IMR-90 (cell line): ENCODE measurements around the gene PRAF2. TPM values are rescaled to one million over a fixed set of nuclear protein-coding genes. Genes with fewer than 3 reads are reported as not detected.

ENCODE experiments used
- ATAC-seq: fragments of 200-7000 bp; cut with Tn5 transposase; 2 replicates; pipeline ENCODE4 v1.9.1; 2020; ENCODE audit warnings: low read depth, mild to moderate bottlenecking, moderate library complexity
- BruUV-seq: library from RNA; stranded (reverse); fragments of 400-500 nt; replicated peaks from 2 replicates; lab custom pipeline; 2021; lab: Mats Ljungman, UMichigan
- CTCF ChIA-PET: fragments of 300-600 bp; formaldehyde crosslinking; extraction: SDS; loops from one replicate; lab custom pipeline; 2021; ENCODE audit warnings: antibody characterized with exemption; lab: Yijun Ruan, JAX
- POLR2A ChIA-PET: fragments of 300-600 bp; sonication (Branson Sonifier 250); formaldehyde crosslinking; loops from one replicate; lab custom pipeline; 2022; ENCODE audit warnings: antibody characterized with exemption; ENCODE audit not compliant: unreplicated experiment; lab: Charles Lee
- DNase-seq: peaks from one replicate; pipeline ENCODE4 v3.0.0; 2013
- H2AFZ ChIP-seq: replicated peaks from 2 replicates; pipeline ENCODE3; 2013; ENCODE audit warnings: low read length, mild to moderate bottlenecking; ENCODE audit not compliant: poor library complexity
- H2AK5ac ChIP-seq: 2 replicates; pipeline ENCODE4 v1.6.1; 2013; ENCODE audit warnings: low read depth, low read length, inconsistent platforms
- H2AK9ac ChIP-seq: replicated peaks from 2 replicates; pipeline ENCODE3; 2013; ENCODE audit warnings: mild to moderate bottlenecking, low read depth, low read length, moderate library complexity; ENCODE audit not compliant: poor library complexity
- H2BK120ac ChIP-seq: 2 replicates; pipeline ENCODE4 v1.6.1; 2013; ENCODE audit warnings: low read depth, low read length, inconsistent platforms
- H2BK15ac ChIP-seq: 3 replicates; pipeline ENCODE4 v1.6.1; 2013; ENCODE audit warnings: low read depth, low read length, inconsistent platforms
- H2BK20ac ChIP-seq: 2 replicates; pipeline ENCODE4 v1.6.1; 2013; ENCODE audit warnings: low read depth, mild to moderate bottlenecking, inconsistent platforms, low read length, moderate library complexity
- H2BK5ac ChIP-seq: 2 replicates; pipeline ENCODE4 v1.6.1; 2013; ENCODE audit warnings: mild to moderate bottlenecking, low read depth, low read length, inconsistent platforms; ENCODE audit not compliant: poor library complexity, severe bottlenecking
- H3K14ac ChIP-seq: replicated peaks from 2 replicates; pipeline ENCODE4 v1.6.1; 2013; ENCODE audit warnings: low read depth, low read length, inconsistent platforms
- H3K18ac ChIP-seq: 2 replicates; pipeline ENCODE4 v1.6.1; 2013; ENCODE audit warnings: low read depth, low read length, control low read depth
- H3K23ac ChIP-seq: 2 replicates; pipeline ENCODE4 v1.6.1; 2013; ENCODE audit warnings: low read depth, low read length, inconsistent platforms
- H3K27ac ChIP-seq: 2 replicates; pipeline ENCODE4 v1.5.1; 2013; ENCODE audit warnings: mild to moderate bottlenecking, control low read depth, low read length; ENCODE audit not compliant: insufficient read depth
- H3K27me3 ChIP-seq: 2 replicates; pipeline ENCODE4 v1.6.1; 2013; ENCODE audit warnings: low read length; ENCODE audit not compliant: control insufficient read depth, insufficient read depth
- H3K36me3 ChIP-seq: 2 replicates; pipeline ENCODE4 v1.6.1; 2013; ENCODE audit warnings: low read length, mixed read lengths; ENCODE audit not compliant: control insufficient read depth, insufficient read depth
- H3K4ac ChIP-seq: 2 replicates; pipeline ENCODE4 v1.6.1; 2013; ENCODE audit warnings: low read depth, low read length, inconsistent platforms
- H3K4me1 ChIP-seq: 2 replicates; pipeline ENCODE4 v1.6.1; 2013; ENCODE audit warnings: low read length, mixed read lengths; ENCODE audit not compliant: control insufficient read depth, insufficient read depth
- H3K4me2 ChIP-seq: 2 replicates; pipeline ENCODE4 v1.6.1; 2013; ENCODE audit warnings: low read depth, mild to moderate bottlenecking, control low read depth, low read length, moderate library complexity
- H3K4me3 ChIP-seq: 2 replicates; pipeline ENCODE4 v1.5.1; 2013; ENCODE audit warnings: low read depth, mild to moderate bottlenecking, control low read depth, low read length, moderate library complexity; ENCODE audit not compliant: insufficient read depth
- H3K56ac ChIP-seq: 2 replicates; pipeline ENCODE4 v1.6.1; 2013; ENCODE audit warnings: low read length, inconsistent platforms; ENCODE audit not compliant: insufficient read depth; ENCODE audit errors: extremely low read depth
- H3K79me1 ChIP-seq, 2 experiments: 2 replicates each; pipeline ENCODE4 v1.6.1; 2013; ENCODE audit warnings: low read length in 2 of 2, inconsistent platforms in 1 of 2, low read depth in 1 of 2
- H3K9ac ChIP-seq: 2 replicates; pipeline ENCODE4 v1.6.1; 2013; ENCODE audit warnings: low read depth, low read length, control low read depth
- H3K9me1 ChIP-seq: 2 replicates; pipeline ENCODE4 v1.6.1; 2013; ENCODE audit warnings: low read length, inconsistent platforms; ENCODE audit not compliant: insufficient read depth
- H3K9me3 ChIP-seq: 2 replicates; pipeline ENCODE4 v1.6.1; 2013; ENCODE audit warnings: low read length; ENCODE audit not compliant: control insufficient read depth, insufficient read depth
- H4K20me1 ChIP-seq: 2 replicates; pipeline ENCODE4 v1.6.1; 2013; ENCODE audit warnings: low read length, inconsistent platforms; ENCODE audit not compliant: insufficient read depth
- H4K5ac ChIP-seq: 2 replicates; pipeline ENCODE4 v1.6.1; 2013; ENCODE audit warnings: mild to moderate bottlenecking, low read depth, low read length, control low read depth
- H4K8ac ChIP-seq, 2 experiments: 2 replicates each; pipeline ENCODE4 v1.6.1; 2013; ENCODE audit warnings: low read depth in 2 of 2, low read length in 2 of 2, control low read depth in 1 of 2, inconsistent platforms in 1 of 2
- H4K91ac ChIP-seq: 2 replicates; pipeline ENCODE4 v1.6.1; 2013; ENCODE audit warnings: low read depth, low read length, inconsistent platforms; ENCODE audit not compliant: insufficient read depth
- FOS ChIP-seq: fragments of 150-350 bp; IDR thresholded peaks from 2 replicates; pipeline ENCODE4 v1.6.1; 2016; ENCODE audit warnings: low read depth, low read length
- MXI1 ChIP-seq: IDR thresholded peaks from 2 replicates; pipeline ENCODE4 v1.6.1; 2012; ENCODE audit warnings: low read depth, mild to moderate bottlenecking, low read length, moderate library complexity, borderline replicate concordance
- POLR2A ChIP-seq: IDR thresholded peaks from 2 replicates; pipeline ENCODE4 v1.6.1; 2012; ENCODE audit warnings: mild to moderate bottlenecking, low read depth, low read length
- RAD21 ChIP-seq: IDR thresholded peaks from 2 replicates; pipeline ENCODE4 v1.6.1; 2012; ENCODE audit warnings: low read length, improper control_type of control experiment
- RCOR1 ChIP-seq: IDR thresholded peaks from 2 replicates; pipeline ENCODE4 v1.6.1; 2012; ENCODE audit warnings: mild to moderate bottlenecking, low read length, improper control_type of control experiment; ENCODE audit not compliant: insufficient replicate concordance
- RFX5 ChIP-seq: IDR thresholded peaks from 2 replicates; pipeline ENCODE4 v1.8.0; 2012; ENCODE audit warnings: low read depth, mild to moderate bottlenecking, low read length, moderate library complexity
- WGBS, 2 experiments: methylation state at CpG; one replicate each; pipeline versions ENCODE4 v1.1.5 to v1.1.7; 2013; ENCODE audit warnings: missing lambda C conversion rate in 2 of 2; ENCODE audit not compliant: insufficient read length in 1 of 2; ENCODE audit errors: extremely low coverage in 2 of 2; 5-methylcytosine and 5-hydroxymethylcytosine counted together
- dilution Hi-C: fragments of 300-500 bp; cut with HindIII; formaldehyde crosslinking; loops from one replicate; pipeline ENCODE4 v1.14.3; 2018; ENCODE audit warnings: low sequenced_read_pairs; ENCODE audit not compliant: unreplicated experiment
- in situ Hi-C: fragments of 300-500 bp; cut with MboI; formaldehyde crosslinking; loops from 3 replicates; pipeline ENCODE4 v1.14.3; 2019; ENCODE audit warnings: low sequenced_read_pairs, inconsistent platforms, mixed read lengths
- intact Hi-C: fragments of 100-400 bp; cut with micrococcal nuclease; formaldehyde crosslinking; loops from 2 replicates; pipeline ENCODE4 v1.10.0; 2022
- polyA plus RNA-seq, 3 experiments: library from polyadenylated mRNA; depleted of rRNA; stranded (reverse); fragments of >200 nt; gene quantifications; 2 replicates each; pipeline ENCODE4 v1.2.3, GENCODE V29; 2012; ENCODE audit warnings: low replicate concordance in 1 of 3
- total RNA-seq: library from RNA; depleted of rRNA; stranded (reverse); fragments of >200 nt; gene quantifications from 2 replicates; pipeline ENCODE4 v1.2.3, GENCODE V29; 2012

The PRAF2 gene
- total and polyA plus RNA-seq, 2 of the 4 experiments (the other 2 are of a cell fraction) = 3.8 to 65.5 TPM

DNA sequence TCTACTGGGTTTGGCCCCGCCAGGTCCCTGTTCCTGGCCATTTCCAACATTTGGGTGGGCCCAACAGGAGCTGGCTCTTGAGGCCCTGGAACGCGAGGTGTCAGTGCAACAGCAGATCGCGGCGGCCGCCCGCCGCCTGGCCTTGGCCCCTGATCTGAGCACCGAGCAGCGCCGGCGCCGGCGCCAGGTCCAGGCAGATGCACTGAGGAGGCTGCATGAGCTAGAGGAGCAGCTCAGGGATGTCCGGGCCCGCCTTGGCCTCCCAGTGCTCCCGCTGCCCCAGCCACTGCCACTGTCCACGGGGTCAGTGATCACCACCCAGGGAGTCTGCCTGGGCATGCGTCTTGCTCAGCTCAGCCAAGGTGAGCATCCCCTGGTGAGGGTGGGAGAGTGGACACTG lies 9.5 kb downstream of the PRAF2 start:
- no peak overlapping the region for H3K4ac ChIP-seq
- no peak for TF ChIP-seq FOS
- no peak for TF ChIP-seq RCOR1
- TF ChIP-seq MXI1 = no peak
- TF ChIP-seq RAD21 = no peak
- TF ChIP-seq RFX5 = no peak
- TF ChIP-seq POLR2A = no peak
- H3K4me2 ChIP-seq = no peak overlapping the region
- no peak overlapping the region for H2BK15ac ChIP-seq
- no peak overlapping the region for H2BK5ac ChIP-seq
- H3K27me3 ChIP-seq = no peaks in the 10 kb centered on the region
- DNase-seq (no peak), ATAC-seq (no peak)
- no peaks in the 10 kb centered on the region for H3K79me1 ChIP-seq
- H4K5ac ChIP-seq = no peak overlapping the region
- H4K20me1 ChIP-seq = no peaks in the 10 kb centered on the region; the same call in 1 of the 2 replicates
- no peaks in the 10 kb centered on the region for H3K9me1 ChIP-seq
- peaks cover 2% of the 10 kb centered on the region; the same call in 1 of the 2 replicates for H3K9me3 ChIP-seq
- no peak overlapping the region for H4K91ac ChIP-seq
- no peak overlapping the region for H3K56ac ChIP-seq
- in situ Hi-C loops (loop anchor here (25.0 kb wide), 1 partner anchor 102 kb away; the partner anchor contains the start of genes KCND1 and OTUD5), dilution Hi-C loops (no loop called here), intact Hi-C loops (no loop called here)
- H3K36me3 ChIP-seq = peaks cover 3% of the 10 kb centered on the region; the same call in 1 of the 2 replicates
- no peak overlapping the region for H3K4me3 ChIP-seq
- H3K23ac ChIP-seq = no peak overlapping the region
- no peak overlapping the region for H3K9ac ChIP-seq
- H3K18ac ChIP-seq = no peak overlapping the region
- no peak overlapping the region for H4K8ac ChIP-seq
- CTCF ChIA-PET = no interaction called here
- H3K27ac ChIP-seq = no peak overlapping the region
- no peak overlapping the region for H2BK20ac ChIP-seq
- POLR2A ChIA-PET = no interaction called here
- H3K14ac ChIP-seq = no peak overlapping the region
- no peak overlapping the region for H2AK5ac ChIP-seq
- H2AFZ ChIP-seq = no peak overlapping the region
- 92% methylated on average over 13 of the region's 20 CpGs; no CpG with 5 or more reads in 1 of the 2 experiments for WGBS, 2 experiments
- H2BK120ac ChIP-seq = no peak overlapping the region
- no peaks in the 10 kb centered on the region for H3K4me1 ChIP-seq
- H2AK9ac ChIP-seq = no peak overlapping the region
- no TSS peak for BruUV-seq
